Stomach (tissue), 9 donors: ENCODE results near the gene GRIK1. TPM values are rescaled to one million over a fixed set of nuclear protein-coding genes. Genes with fewer than 3 reads are reported as not detected.

Source experiments
- DNase-seq, 2 donors: peaks; one replicate each; pipeline versions ENCODE4 v3.0.0 to v3.0.0-alpha.2; 2013 to 2019
- H3K27ac ChIP-seq, 5 donors: fragments of 200-600 bp in 4 of 5; sonication (generic) in 4 of 5; one replicate each; pipeline ENCODE4 v1.5.1; 2013 to 2019; ENCODE audit warnings: mild to moderate bottlenecking in 1 of 5, moderate library complexity in 1 of 5
- H3K27me3 ChIP-seq, 3 donors: fragments of 200-600 bp; sonication (generic); one replicate each; pipeline ENCODE4 v1.5.1; 2017 to 2019; ENCODE audit warnings: mixed run types in 1 of 3
- H3K36me3 ChIP-seq, 4 donors: fragments of 200-600 bp; sonication (generic); 1 replicate in 3 of 4; 2 replicates in 1 of 4; pipeline ENCODE4 v1.5.1; 2016 to 2019
- H3K4me1 ChIP-seq, 4 donors: fragments of 200-600 bp; sonication (generic); one replicate each; pipeline ENCODE4 v1.5.1; 2016 to 2019
- H3K4me3 ChIP-seq, 4 donors: fragments of 200-600 bp; sonication (generic) in 3 of 4; one replicate each; pipeline ENCODE4 v1.5.1; 2016 to 2019; ENCODE audit warnings: mild to moderate bottlenecking in 1 of 4
- H3K9me3 ChIP-seq, 4 donors: fragments of 200-600 bp; sonication (generic); one replicate each; pipeline ENCODE4 v1.5.1; 2016 to 2019
- CTCF ChIP-seq, 7 experiments: fragments of 450-650 bp in 4 of 7; fragments of 200-600 bp in 3 of 7; sonication (generic) in 3 of 7; IDR thresholded peaks; one replicate each; pipeline ENCODE4 v1.5.1; 2016 to 2019; ENCODE audit warnings: antibody characterized with exemption in 7 of 7, control low read depth in 2 of 7, mild to moderate bottlenecking in 1 of 7
- EP300 ChIP-seq: sonication (generic); formaldehyde crosslinking; IDR thresholded peaks from one replicate; pipeline ENCODE4 v1.6.1; 2017; ENCODE audit warnings: antibody characterized with exemption
- POLR2A ChIP-seq, 4 donors: fragments of 450-650 bp; IDR thresholded peaks; one replicate each; pipeline ENCODE4 v1.6.1; 2016; ENCODE audit warnings: antibody characterized with exemption in 4 of 4, control low read depth in 2 of 4, mild to moderate bottlenecking in 1 of 4, moderate library complexity in 1 of 4
- POLR2AphosphoS5 ChIP-seq, 3 donors: sonication (generic); formaldehyde crosslinking; IDR thresholded peaks; one replicate each; pipeline ENCODE4 v1.6.1; 2016; ENCODE audit warnings: antibody characterized with exemption in 3 of 3
- WGBS, 5 donors: extraction: QIAGEN DNeasy Blood & Tissue Kit in 3 of 5; methylation state at CpG; one replicate each; pipeline versions ENCODE4 v1.1.5 to v1.1.7; 2013 to 2018; 5-methylcytosine and 5-hydroxymethylcytosine counted together
- intact Hi-C: fragments of 100-400 bp; cut with DNase I; formaldehyde crosslinking; loops from one replicate; pipeline ENCODE4 v1.15.1; 2023; ENCODE audit warnings: low total_unique reads
- polyA plus RNA-seq, 3 donors: library from polyadenylated mRNA; stranded (reverse); fragments of 200-250 nt; gene quantifications; one replicate each; pipeline ENCODE4 v1.2.3, GENCODE V29; 2013
- total RNA-seq, 5 donors: library from RNA; depleted of rRNA; stranded (reverse); fragments of >200 nt; gene quantifications; one replicate each; pipeline versions ENCODE4 v1.1.0 to v1.2.3, GENCODE V29; 2014 to 2016
- donor health status: healthy with polysubstance abuse.
- donor health status: Bipolar disorder and iron deficiency.
- donor health status: healthy.

Gene GRIK1
- total and polyA plus RNA-seq, 8 donors, result 0.06 to 1.5 (median 0.66) TPM; not detected in 4

DNA sequence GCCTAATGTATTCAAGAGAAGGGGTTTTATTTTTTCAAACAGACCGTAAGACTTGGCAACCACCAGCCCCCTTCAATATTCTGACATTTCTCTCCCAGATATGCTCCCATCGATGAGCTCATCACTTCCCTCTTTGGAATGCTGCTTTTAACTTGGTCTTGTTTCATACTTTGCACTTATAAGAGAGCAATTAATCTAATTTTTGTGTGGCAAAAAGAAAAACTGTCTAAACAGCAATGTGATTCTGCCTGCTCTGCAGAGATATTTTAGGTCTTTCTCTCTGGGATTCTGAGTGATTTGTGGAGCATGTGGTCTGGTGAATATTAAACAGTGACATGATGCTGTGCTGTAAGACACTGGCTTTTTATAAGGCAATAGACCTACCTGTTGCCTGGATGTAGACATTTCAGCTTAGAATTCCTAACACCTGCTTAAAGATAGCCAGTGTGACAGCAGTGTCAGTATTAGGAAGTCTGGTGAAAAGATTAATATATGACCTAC is 356.3 kb downstream of the GRIK1 start:
- H3K9me3 ChIP-seq, result no peaks in the 10 kb centered on the region
- WGBS, 5 donors, result 70 to 88% (median 82%) methylated on average over 2 of the region's 2 CpGs
- no peaks in the 10 kb centered on the region for H3K27me3 ChIP-seq
- no peaks in the 10 kb centered on the region for H3K4me1 ChIP-seq
- no peak for TF ChIP-seq EP300
- TF ChIP-seq POLR2A (IDR thresholded peaks at IDR 0.05), result no peak
- no peak for TF ChIP-seq CTCF (IDR thresholded peaks at IDR 0.05)
- TF ChIP-seq POLR2AphosphoS5 (IDR thresholded peaks at IDR 0.05), result no peak
- DNase-seq, result no peak
- H3K36me3 ChIP-seq, result no peaks in the 10 kb centered on the region
- no peak overlapping the region for H3K27ac ChIP-seq
- intact Hi-C loops, result no loop called here
- H3K4me3 ChIP-seq, result no peak overlapping the region

DNA sequence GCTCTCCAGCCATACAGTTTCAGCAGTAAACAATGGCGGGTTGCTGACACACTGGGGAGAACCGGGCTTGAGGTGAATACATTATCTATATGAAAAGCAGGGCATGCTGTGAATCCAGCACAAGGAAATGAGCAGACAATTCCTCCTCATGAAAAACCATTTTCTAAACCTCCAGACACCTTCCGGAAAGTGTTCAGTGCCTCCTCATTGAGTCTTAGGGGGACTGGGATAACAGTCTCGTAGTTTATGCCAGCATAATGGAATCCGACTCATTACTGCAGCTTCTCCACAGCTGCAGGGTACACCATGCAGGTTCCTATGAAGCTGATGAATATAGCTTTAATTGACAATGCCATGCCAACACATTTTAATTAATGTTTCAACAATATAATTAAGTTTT is 356.9 kb downstream of the GRIK1 start:
- H3K4me1 ChIP-seq, result no peaks in the 10 kb centered on the region

GRCh38 chr21:29581393-29581792 is 358.4 kb downstream of the GRIK1 start:
- intact Hi-C loops, result no loop called here
- no peak overlapping the region for H3K27ac ChIP-seq
- no peaks in the 10 kb centered on the region for H3K27me3 ChIP-seq
- H3K9me3 ChIP-seq, result no peaks in the 10 kb centered on the region
- 58 to 73% (median 63%) methylated on average over 5 of the region's 5 CpGs for WGBS, 5 donors
- no peaks in the 10 kb centered on the region for H3K4me1 ChIP-seq
- no peak for DNase-seq
- no peaks in the 10 kb centered on the region for H3K36me3 ChIP-seq
- no peak overlapping the region for H3K4me3 ChIP-seq
- TF ChIP-seq CTCF (IDR thresholded peaks at IDR 0.05), result no peak
- no peak for TF ChIP-seq POLR2A (IDR thresholded peaks at IDR 0.05)
- TF ChIP-seq EP300, result no peak
- TF ChIP-seq POLR2AphosphoS5 (IDR thresholded peaks at IDR 0.05), result no peak

More for the DNA sequence above, 356.9 kb downstream of the GRIK1 start:
- intact Hi-C loops, result no loop called here
- Histone ChIP-seq H3K9me3 (no peaks in the 10 kb centered on the region), H3K27me3 (no peaks in the 10 kb centered on the region), H3K36me3 (no peaks in the 10 kb centered on the region), H3K27ac (no peak overlapping the region), H3K4me3 (no peak overlapping the region)
- 88 to 92% (median 89%) methylated on average over 5 of the region's 5 CpGs for WGBS, 5 donors
- no peak for DNase-seq
- TF ChIP-seq EP300, result no peak
- no peak for TF ChIP-seq POLR2A (IDR thresholded peaks at IDR 0.05)
- no peak for TF ChIP-seq CTCF (IDR thresholded peaks at IDR 0.05)
- TF ChIP-seq POLR2AphosphoS5 (IDR thresholded peaks at IDR 0.05), result no peak

DNA sequence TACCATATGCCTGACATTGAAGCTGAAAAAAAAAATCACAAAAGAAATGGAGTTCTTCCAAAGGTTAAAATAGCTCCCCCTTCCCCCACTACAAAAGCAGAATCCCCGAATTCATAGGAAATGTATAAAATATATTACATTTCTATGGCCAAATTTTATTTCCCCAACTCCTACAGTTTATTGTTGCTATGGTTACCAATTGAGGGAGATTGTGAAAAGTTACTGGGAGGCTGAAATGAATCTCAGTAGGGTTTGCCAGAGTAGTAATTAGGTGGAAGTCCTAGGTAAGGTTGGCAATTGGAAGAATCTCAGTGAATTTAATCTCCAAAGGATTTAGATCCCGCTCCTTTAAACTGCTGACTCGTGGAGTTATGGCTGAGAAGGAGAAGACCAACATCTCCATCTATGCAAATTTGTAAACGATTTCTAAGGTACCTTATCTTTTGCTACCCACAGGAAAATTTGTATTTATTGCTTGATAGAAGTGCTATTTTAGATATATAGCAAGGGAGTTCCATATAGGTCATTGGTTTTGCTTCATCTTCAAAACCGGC is 359.0 kb downstream of the GRIK1 start:
- no peak overlapping the region for H3K4me3 ChIP-seq
- 81 to 89% (median 85%) methylated on average over 5 of the region's 5 CpGs for WGBS, 5 donors
- no peaks in the 10 kb centered on the region for H3K27me3 ChIP-seq
- H3K9me3 ChIP-seq, result no peaks in the 10 kb centered on the region
- DNase-seq, result no peak
- H3K36me3 ChIP-seq, result no peaks in the 10 kb centered on the region
- intact Hi-C loops, result no loop called here
- H3K4me1 ChIP-seq, result no peaks in the 10 kb centered on the region
- H3K27ac ChIP-seq, result no peak overlapping the region
- TF ChIP-seq POLR2AphosphoS5 (IDR thresholded peaks at IDR 0.05) (no peak), EP300 (no peak), CTCF (IDR thresholded peaks at IDR 0.05) (no peak), POLR2A (IDR thresholded peaks at IDR 0.05) (no peak)
